ENCODE data around the gene TKT.

- TF ChIP-seq CTCF (IDR thresholded peaks at IDR 0.05) (no peak), POLR2A (IDR thresholded peaks at IDR 0.05) (no peak)
Measured at GRCh38 chr3:53242155-53242554, 13.7 kb downstream of the TKT start.
